Fibroblast of lung (primary cell): ENCODE results near the gene KRTAP5-1.

Experiments
- EZH2 ChIP-seq: IDR thresholded peaks from 2 replicates; pipeline ENCODE4 v1.5.1; 2012; ENCODE audit warnings: low read length, control low read depth, mild to moderate bottlenecking; ENCODE audit errors: missing control alignments
- TF ChIP-seq, protein P1 (sequence below), 2 donors: IDR thresholded peaks in 1 of 2; conservative IDR thresholded peaks in 1 of 2; 1 replicate in 1 of 2; 2 replicates in 1 of 2; pipeline ENCODE4 v1.5.1; 2011 to 2012; ENCODE audit warnings: low read length in 2 of 2, control low read depth in 1 of 2, inconsistent platforms in 1 of 2, low read depth in 1 of 2, mild to moderate bottlenecking in 1 of 2

- TF ChIP-seq, protein P1, sequence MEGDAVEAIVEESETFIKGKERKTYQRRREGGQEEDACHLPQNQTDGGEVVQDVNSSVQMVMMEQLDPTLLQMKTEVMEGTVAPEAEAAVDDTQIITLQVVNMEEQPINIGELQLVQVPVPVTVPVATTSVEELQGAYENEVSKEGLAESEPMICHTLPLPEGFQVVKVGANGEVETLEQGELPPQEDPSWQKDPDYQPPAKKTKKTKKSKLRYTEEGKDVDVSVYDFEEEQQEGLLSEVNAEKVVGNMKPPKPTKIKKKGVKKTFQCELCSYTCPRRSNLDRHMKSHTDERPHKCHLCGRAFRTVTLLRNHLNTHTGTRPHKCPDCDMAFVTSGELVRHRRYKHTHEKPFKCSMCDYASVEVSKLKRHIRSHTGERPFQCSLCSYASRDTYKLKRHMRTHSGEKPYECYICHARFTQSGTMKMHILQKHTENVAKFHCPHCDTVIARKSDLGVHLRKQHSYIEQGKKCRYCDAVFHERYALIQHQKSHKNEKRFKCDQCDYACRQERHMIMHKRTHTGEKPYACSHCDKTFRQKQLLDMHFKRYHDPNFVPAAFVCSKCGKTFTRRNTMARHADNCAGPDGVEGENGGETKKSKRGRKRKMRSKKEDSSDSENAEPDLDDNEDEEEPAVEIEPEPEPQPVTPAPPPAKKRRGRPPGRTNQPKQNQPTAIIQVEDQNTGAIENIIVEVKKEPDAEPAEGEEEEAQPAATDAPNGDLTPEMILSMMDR (conservative IDR thresholded peaks at IDR 0.05 in 1 of 2, IDR thresholded peaks at IDR 0.05 in 1 of 2; ENCODE audit: low read depth in 1 of 2, low read length in 2 of 2), result no peak
- TF ChIP-seq EZH2, result no peak
Measured at GRCh38 chr11:1554981-1555712, 29.9 kb downstream of the KRTAP5-1 start.
